ENCODE results near the gene KPNA1.
A peak's percentile ranks its signal among the peaks of the same experiment; 100 is the strongest.

DNA sequence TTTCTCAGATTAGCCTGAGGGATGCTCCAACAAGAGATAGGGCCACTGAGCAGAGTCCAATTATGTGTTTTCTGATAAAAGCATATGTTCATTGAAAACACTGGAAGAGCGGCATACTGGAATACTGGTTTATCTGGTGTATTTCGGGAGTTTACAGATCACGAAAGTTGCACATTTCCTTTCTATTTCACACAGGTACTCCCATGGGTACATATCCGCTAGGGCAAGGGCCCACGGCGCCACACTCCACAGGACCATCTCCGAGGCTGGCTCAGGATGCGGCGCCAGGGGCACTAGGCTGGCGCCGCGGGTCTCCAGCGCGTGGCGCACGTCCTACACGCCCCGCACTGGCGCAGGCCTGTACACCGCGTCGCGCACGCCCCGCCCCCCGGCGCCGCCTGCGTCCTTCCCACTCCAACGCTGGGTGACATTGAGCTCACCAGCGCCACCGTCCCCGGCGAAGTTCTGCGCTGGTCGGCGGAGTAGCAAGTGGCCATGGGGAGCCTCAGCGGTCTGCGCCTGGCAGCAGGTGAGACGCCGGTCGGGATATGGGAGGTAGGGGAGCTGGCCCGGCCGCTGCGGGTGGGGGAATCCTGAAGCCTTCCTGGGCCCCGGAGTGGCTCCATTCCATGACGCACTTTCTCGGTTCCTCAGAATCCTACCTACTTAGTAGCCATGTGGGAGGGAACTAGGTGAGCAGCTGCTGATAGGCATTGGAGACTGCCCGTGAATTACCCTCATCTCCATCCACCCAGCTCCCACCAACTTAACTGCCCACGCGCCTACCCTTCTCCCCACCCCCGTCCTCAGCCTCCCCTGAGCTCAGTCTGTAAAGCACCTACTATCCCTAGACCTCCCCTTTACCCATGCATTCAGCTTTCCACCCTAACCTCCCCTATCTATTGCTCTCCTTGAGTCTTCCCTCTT lies 130.7 kb downstream of the KPNA1 start, which contains the start of gene FAM162A:
- TF ChIP-seq, protein P1, sequence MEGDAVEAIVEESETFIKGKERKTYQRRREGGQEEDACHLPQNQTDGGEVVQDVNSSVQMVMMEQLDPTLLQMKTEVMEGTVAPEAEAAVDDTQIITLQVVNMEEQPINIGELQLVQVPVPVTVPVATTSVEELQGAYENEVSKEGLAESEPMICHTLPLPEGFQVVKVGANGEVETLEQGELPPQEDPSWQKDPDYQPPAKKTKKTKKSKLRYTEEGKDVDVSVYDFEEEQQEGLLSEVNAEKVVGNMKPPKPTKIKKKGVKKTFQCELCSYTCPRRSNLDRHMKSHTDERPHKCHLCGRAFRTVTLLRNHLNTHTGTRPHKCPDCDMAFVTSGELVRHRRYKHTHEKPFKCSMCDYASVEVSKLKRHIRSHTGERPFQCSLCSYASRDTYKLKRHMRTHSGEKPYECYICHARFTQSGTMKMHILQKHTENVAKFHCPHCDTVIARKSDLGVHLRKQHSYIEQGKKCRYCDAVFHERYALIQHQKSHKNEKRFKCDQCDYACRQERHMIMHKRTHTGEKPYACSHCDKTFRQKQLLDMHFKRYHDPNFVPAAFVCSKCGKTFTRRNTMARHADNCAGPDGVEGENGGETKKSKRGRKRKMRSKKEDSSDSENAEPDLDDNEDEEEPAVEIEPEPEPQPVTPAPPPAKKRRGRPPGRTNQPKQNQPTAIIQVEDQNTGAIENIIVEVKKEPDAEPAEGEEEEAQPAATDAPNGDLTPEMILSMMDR (IDR thresholded peaks at IDR 0.05): peak; percentile 39 to 74 (median 50)
- peak in 3 of 4 donors; percentile 63 to 94 (median 86) for TF ChIP-seq POLR2A (IDR thresholded peaks at IDR 0.05)

Measured in esophagus squamous epithelium (tissue), 4 donors.